Femur (tissue), 1 donor: ENCODE results near the gene C10orf95.

ENCODE experiments used
- DNase-seq: peaks from one replicate; pipeline ENCODE4 v3.0.0-alpha.2; 2017

The C10orf95 gene

GRCh38 chr10:102413806-102414561 lies 37.4 kb downstream of the C10orf95 start:
- DNase-seq = no peak

GRCh38 chr10:102413053-102413705 lies 38.2 kb downstream of the C10orf95 start:
- DNase-seq = no peak

- DNase-seq = no peak
Measured at GRCh38 chr10:102412293-102412692, 39.0 kb downstream of the C10orf95 start.

GRCh38 chr10:102411341-102412255 lies 39.7 kb downstream of the C10orf95 start:
- no peak for DNase-seq

- DNase-seq = peak; percentile 83
Measured at GRCh38 chr10:102410429-102411073, 40.8 kb downstream of the C10orf95 start.

- DNase-seq = peak; percentile 50
Measured at GRCh38 chr10:102409604-102410428, 41.5 kb downstream of the C10orf95 start.

- peak; percentile 86 for DNase-seq
Measured at GRCh38 chr10:102408728-102409603, 42.4 kb downstream of the C10orf95 start.

GRCh38 chr10:102408131-102408727 lies 43.1 kb downstream of the C10orf95 start:
- no peak for DNase-seq

GRCh38 chr10:102407425-102408130 lies 43.8 kb downstream of the C10orf95 start:
- no peak for DNase-seq

- DNase-seq = no peak
Measured at GRCh38 chr10:102406815-102407214, 44.5 kb downstream of the C10orf95 start.

GRCh38 chr10:102405632-102406031 lies 45.7 kb downstream of the C10orf95 start:
- no peak for DNase-seq

GRCh38 chr10:102405108-102405571 lies 46.2 kb downstream of the C10orf95 start:
- DNase-seq = no peak

- DNase-seq = no peak
Measured at GRCh38 chr10:102404361-102405107, 46.8 kb downstream of the C10orf95 start.

GRCh38 chr10:102403115-102403514 lies 48.2 kb downstream of the C10orf95 start:
- no peak for DNase-seq

GRCh38 chr10:102402512-102402896 lies 48.8 kb downstream of the C10orf95 start:
- no peak for DNase-seq

- no peak for DNase-seq
Measured at GRCh38 chr10:102401735-102402511, 49.4 kb downstream of the C10orf95 start.

- DNase-seq = no peak
Measured at GRCh38 chr10:102401342-102401654, 50.0 kb downstream of the C10orf95 start.
